IMR-90 (cell line): ENCODE measurements around the gene C5orf63. TPM values are rescaled to one million over a fixed set of nuclear protein-coding genes. Genes with fewer than 3 reads are reported as not detected.

ENCODE experiments used
- ATAC-seq: fragments of 200-7000 bp; cut with Tn5 transposase; 2 replicates; pipeline ENCODE4 v1.9.1; 2020; ENCODE audit warnings: low read depth, mild to moderate bottlenecking, moderate library complexity
- BruUV-seq: library from RNA; stranded (reverse); fragments of 400-500 nt; replicated peaks from 2 replicates; lab custom pipeline; 2021; lab: Mats Ljungman, UMichigan
- CTCF ChIA-PET: fragments of 300-600 bp; formaldehyde crosslinking; extraction: SDS; loops from one replicate; lab custom pipeline; 2021; ENCODE audit warnings: antibody characterized with exemption; lab: Yijun Ruan, JAX
- POLR2A ChIA-PET: fragments of 300-600 bp; sonication (Branson Sonifier 250); formaldehyde crosslinking; loops from one replicate; lab custom pipeline; 2022; ENCODE audit warnings: antibody characterized with exemption; ENCODE audit not compliant: unreplicated experiment; lab: Charles Lee
- DNase-seq: peaks from one replicate; pipeline ENCODE4 v3.0.0; 2013
- H2AFZ ChIP-seq: replicated peaks from 2 replicates; pipeline ENCODE3; 2013; ENCODE audit warnings: low read length, mild to moderate bottlenecking; ENCODE audit not compliant: poor library complexity
- H2AK5ac ChIP-seq: 2 replicates; pipeline ENCODE4 v1.6.1; 2013; ENCODE audit warnings: low read depth, low read length, inconsistent platforms
- H2AK9ac ChIP-seq: replicated peaks from 2 replicates; pipeline ENCODE3; 2013; ENCODE audit warnings: mild to moderate bottlenecking, low read depth, low read length, moderate library complexity; ENCODE audit not compliant: poor library complexity
- H2BK120ac ChIP-seq: 2 replicates; pipeline ENCODE4 v1.6.1; 2013; ENCODE audit warnings: low read depth, low read length, inconsistent platforms
- H2BK15ac ChIP-seq: 3 replicates; pipeline ENCODE4 v1.6.1; 2013; ENCODE audit warnings: low read depth, low read length, inconsistent platforms
- H2BK20ac ChIP-seq: 2 replicates; pipeline ENCODE4 v1.6.1; 2013; ENCODE audit warnings: low read depth, mild to moderate bottlenecking, inconsistent platforms, low read length, moderate library complexity
- H2BK5ac ChIP-seq: 2 replicates; pipeline ENCODE4 v1.6.1; 2013; ENCODE audit warnings: mild to moderate bottlenecking, low read depth, low read length, inconsistent platforms; ENCODE audit not compliant: poor library complexity, severe bottlenecking
- H3K14ac ChIP-seq: replicated peaks from 2 replicates; pipeline ENCODE4 v1.6.1; 2013; ENCODE audit warnings: low read depth, low read length, inconsistent platforms
- H3K18ac ChIP-seq: 2 replicates; pipeline ENCODE4 v1.6.1; 2013; ENCODE audit warnings: low read depth, low read length, control low read depth
- H3K23ac ChIP-seq: 2 replicates; pipeline ENCODE4 v1.6.1; 2013; ENCODE audit warnings: low read depth, low read length, inconsistent platforms
- H3K27ac ChIP-seq: 2 replicates; pipeline ENCODE4 v1.5.1; 2013; ENCODE audit warnings: mild to moderate bottlenecking, control low read depth, low read length; ENCODE audit not compliant: insufficient read depth
- H3K27me3 ChIP-seq: 2 replicates; pipeline ENCODE4 v1.6.1; 2013; ENCODE audit warnings: low read length; ENCODE audit not compliant: control insufficient read depth, insufficient read depth
- H3K36me3 ChIP-seq: 2 replicates; pipeline ENCODE4 v1.6.1; 2013; ENCODE audit warnings: low read length, mixed read lengths; ENCODE audit not compliant: control insufficient read depth, insufficient read depth
- H3K4ac ChIP-seq: 2 replicates; pipeline ENCODE4 v1.6.1; 2013; ENCODE audit warnings: low read depth, low read length, inconsistent platforms
- H3K4me1 ChIP-seq: 2 replicates; pipeline ENCODE4 v1.6.1; 2013; ENCODE audit warnings: low read length, mixed read lengths; ENCODE audit not compliant: control insufficient read depth, insufficient read depth
- H3K4me2 ChIP-seq: 2 replicates; pipeline ENCODE4 v1.6.1; 2013; ENCODE audit warnings: low read depth, mild to moderate bottlenecking, control low read depth, low read length, moderate library complexity
- H3K4me3 ChIP-seq: 2 replicates; pipeline ENCODE4 v1.5.1; 2013; ENCODE audit warnings: low read depth, mild to moderate bottlenecking, control low read depth, low read length, moderate library complexity; ENCODE audit not compliant: insufficient read depth
- H3K56ac ChIP-seq: 2 replicates; pipeline ENCODE4 v1.6.1; 2013; ENCODE audit warnings: low read length, inconsistent platforms; ENCODE audit not compliant: insufficient read depth; ENCODE audit errors: extremely low read depth
- H3K79me1 ChIP-seq, 2 experiments: 2 replicates each; pipeline ENCODE4 v1.6.1; 2013; ENCODE audit warnings: low read length in 2 of 2, inconsistent platforms in 1 of 2, low read depth in 1 of 2
- H3K9ac ChIP-seq: 2 replicates; pipeline ENCODE4 v1.6.1; 2013; ENCODE audit warnings: low read depth, low read length, control low read depth
- H3K9me1 ChIP-seq: 2 replicates; pipeline ENCODE4 v1.6.1; 2013; ENCODE audit warnings: low read length, inconsistent platforms; ENCODE audit not compliant: insufficient read depth
- H3K9me3 ChIP-seq: 2 replicates; pipeline ENCODE4 v1.6.1; 2013; ENCODE audit warnings: low read length; ENCODE audit not compliant: control insufficient read depth, insufficient read depth
- H4K20me1 ChIP-seq: 2 replicates; pipeline ENCODE4 v1.6.1; 2013; ENCODE audit warnings: low read length, inconsistent platforms; ENCODE audit not compliant: insufficient read depth
- H4K5ac ChIP-seq: 2 replicates; pipeline ENCODE4 v1.6.1; 2013; ENCODE audit warnings: mild to moderate bottlenecking, low read depth, low read length, control low read depth
- H4K8ac ChIP-seq, 2 experiments: 2 replicates each; pipeline ENCODE4 v1.6.1; 2013; ENCODE audit warnings: low read depth in 2 of 2, low read length in 2 of 2, control low read depth in 1 of 2, inconsistent platforms in 1 of 2
- H4K91ac ChIP-seq: 2 replicates; pipeline ENCODE4 v1.6.1; 2013; ENCODE audit warnings: low read depth, low read length, inconsistent platforms; ENCODE audit not compliant: insufficient read depth
- BHLHE40 ChIP-seq: fragments of 150-350 bp; IDR thresholded peaks from 2 replicates; pipeline ENCODE4 v1.6.1; 2016; ENCODE audit warnings: mild to moderate bottlenecking, low read depth, low read length
- CEBPB ChIP-seq: IDR thresholded peaks from 2 replicates; pipeline ENCODE4 v1.6.1; 2012; ENCODE audit warnings: low read depth, low read length, improper control_type of control experiment
- CHD1 ChIP-seq: IDR thresholded peaks from 2 replicates; pipeline ENCODE4 v1.6.1; 2012; ENCODE audit warnings: low read depth, low read length, improper control_type of control experiment
- CTCF ChIP-seq: conservative IDR thresholded peaks from 2 replicates; pipeline ENCODE4 v1.5.1; 2012; ENCODE audit warnings: mild to moderate bottlenecking, low read depth, low read length, improper control_type of control experiment
- FOS ChIP-seq: fragments of 150-350 bp; IDR thresholded peaks from 2 replicates; pipeline ENCODE4 v1.6.1; 2016; ENCODE audit warnings: low read depth, low read length
- MAFK ChIP-seq: IDR thresholded peaks from 2 replicates; pipeline ENCODE4 v1.6.1; 2012; ENCODE audit warnings: low read depth, low read length, improper control_type of control experiment
- MAZ ChIP-seq: IDR thresholded peaks from 2 replicates; pipeline ENCODE4 v1.6.1; 2012; ENCODE audit warnings: low read depth, mild to moderate bottlenecking, low read length, improper control_type of control experiment, moderate library complexity, borderline replicate concordance
- MXI1 ChIP-seq: IDR thresholded peaks from 2 replicates; pipeline ENCODE4 v1.6.1; 2012; ENCODE audit warnings: low read depth, mild to moderate bottlenecking, low read length, moderate library complexity, borderline replicate concordance
- NFE2L2 ChIP-seq: fragments of 150-350 bp; IDR thresholded peaks from 2 replicates; pipeline ENCODE4 v1.6.1; 2016; ENCODE audit warnings: low read depth, mild to moderate bottlenecking, low read length
- POLR2A ChIP-seq: IDR thresholded peaks from 2 replicates; pipeline ENCODE4 v1.6.1; 2012; ENCODE audit warnings: mild to moderate bottlenecking, low read depth, low read length
- RAD21 ChIP-seq: IDR thresholded peaks from 2 replicates; pipeline ENCODE4 v1.6.1; 2012; ENCODE audit warnings: low read length, improper control_type of control experiment
- RCOR1 ChIP-seq: IDR thresholded peaks from 2 replicates; pipeline ENCODE4 v1.6.1; 2012; ENCODE audit warnings: mild to moderate bottlenecking, low read length, improper control_type of control experiment; ENCODE audit not compliant: insufficient replicate concordance
- RFX5 ChIP-seq: IDR thresholded peaks from 2 replicates; pipeline ENCODE4 v1.8.0; 2012; ENCODE audit warnings: low read depth, mild to moderate bottlenecking, low read length, moderate library complexity
- SMC3 ChIP-seq: fragments of 150-350 bp; IDR thresholded peaks from 2 replicates; pipeline ENCODE4 v1.6.1; 2016; ENCODE audit warnings: low read depth, mild to moderate bottlenecking, antibody characterized with exemption, low read length, moderate library complexity
- WGBS, 2 experiments: methylation state at CpG; one replicate each; pipeline versions ENCODE4 v1.1.5 to v1.1.7; 2013; ENCODE audit warnings: missing lambda C conversion rate in 2 of 2; ENCODE audit not compliant: insufficient read length in 1 of 2; ENCODE audit errors: extremely low coverage in 2 of 2; 5-methylcytosine and 5-hydroxymethylcytosine counted together
- dilution Hi-C: fragments of 300-500 bp; cut with HindIII; formaldehyde crosslinking; loops from one replicate; pipeline ENCODE4 v1.14.3; 2018; ENCODE audit warnings: low sequenced_read_pairs; ENCODE audit not compliant: unreplicated experiment
- in situ Hi-C: fragments of 300-500 bp; cut with MboI; formaldehyde crosslinking; loops from 3 replicates; pipeline ENCODE4 v1.14.3; 2019; ENCODE audit warnings: low sequenced_read_pairs, inconsistent platforms, mixed read lengths
- intact Hi-C: fragments of 100-400 bp; cut with micrococcal nuclease; formaldehyde crosslinking; loops from 2 replicates; pipeline ENCODE4 v1.10.0; 2022
- polyA plus RNA-seq, 3 experiments: library from polyadenylated mRNA; depleted of rRNA; stranded (reverse); fragments of >200 nt; gene quantifications; 2 replicates each; pipeline ENCODE4 v1.2.3, GENCODE V29; 2012; ENCODE audit warnings: low replicate concordance in 1 of 3
- total RNA-seq: library from RNA; depleted of rRNA; stranded (reverse); fragments of >200 nt; gene quantifications from 2 replicates; pipeline ENCODE4 v1.2.3, GENCODE V29; 2012
- TF ChIP-seq, protein P1 (sequence below): fragments of 150-350 bp; IDR thresholded peaks from 2 replicates; pipeline ENCODE4 v1.6.1; 2016; ENCODE audit warnings: low read depth, mild to moderate bottlenecking, low read length, moderate library complexity, borderline replicate concordance
- TF ChIP-seq, protein P2 (sequence below): fragments of 150-350 bp; IDR thresholded peaks from 2 replicates; pipeline ENCODE4 v1.6.1; 2017; ENCODE audit warnings: mild to moderate bottlenecking, antibody characterized with exemption, low read length, low read depth

Gene C5orf63
- total and polyA plus RNA-seq, 2 of the 4 experiments (the other 2 are of a cell fraction): 0.72 to 1.1 TPM

DNA sequence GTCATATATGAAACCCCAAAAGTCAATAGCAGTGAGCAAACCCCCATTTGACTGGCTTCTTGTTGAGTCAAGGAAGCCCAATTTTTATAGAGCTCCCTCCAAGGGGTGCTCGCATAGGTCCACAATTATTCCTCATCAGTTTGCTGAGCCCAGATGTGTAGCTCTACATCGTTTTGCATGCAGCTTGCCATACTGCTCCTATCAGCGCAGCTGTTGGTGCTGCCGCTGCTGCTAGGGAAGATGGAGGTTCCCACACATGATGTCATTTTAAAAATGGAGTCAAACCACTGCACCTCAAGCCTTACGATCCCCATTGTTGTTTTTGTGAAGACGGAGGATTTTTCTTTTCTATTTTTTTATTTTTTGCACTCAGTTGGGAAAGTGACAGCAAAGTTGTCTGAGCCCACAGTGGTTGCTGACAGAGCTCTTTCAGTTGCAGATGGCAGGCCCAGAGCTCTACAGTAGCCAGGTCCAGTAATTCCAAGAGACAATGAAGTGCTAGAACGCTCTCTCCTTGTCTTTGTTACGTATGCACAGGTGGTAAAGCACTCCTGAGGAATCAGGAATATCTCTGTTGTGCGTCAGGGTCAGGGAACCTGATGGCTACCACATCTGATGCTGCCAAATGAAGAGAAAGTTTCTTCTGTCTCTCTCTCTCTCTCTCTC, 23.2 kb upstream of the C5orf63 start:
- Histone ChIP-seq H3K56ac (no peak overlapping the region), H3K79me1 (no peaks in the 10 kb centered on the region), H3K23ac (no peak overlapping the region), H3K9me3 (no peaks in the 10 kb centered on the region), H2AK9ac (no peak overlapping the region), H2BK5ac (no peak overlapping the region), H3K4ac (no peak overlapping the region), H3K4me3 (no peak overlapping the region), H3K27ac (no peak overlapping the region), H3K27me3 (no peaks in the 10 kb centered on the region; the same call in 1 of the 2 replicates), H3K18ac (no peak overlapping the region), H3K4me2 (no peak overlapping the region), H2BK20ac (no peak overlapping the region), H4K8ac (no peak overlapping the region), H2AK5ac (no peak overlapping the region), H3K9me1 (peaks cover 5% of the 10 kb centered on the region; the same call in 1 of the 2 replicates), H2BK120ac (no peak overlapping the region), H3K36me3 (no peaks in the 10 kb centered on the region), H2BK15ac (no peak overlapping the region), H4K5ac (no peak overlapping the region), H4K20me1 (no peaks in the 10 kb centered on the region), H4K91ac (no peak overlapping the region), H3K4me1 (peaks cover 4% of the 10 kb centered on the region), H2AFZ (no peak overlapping the region), H3K9ac (no peak overlapping the region), H3K14ac (no peak overlapping the region)
- ChIA-PET POLR2A (no interaction called here), CTCF (no interaction called here)
- WGBS, 2 experiments: 60% methylated on average over 1 of the region's 9 CpGs; no CpG with 5 or more reads in 1 of the 2 experiments
- in situ Hi-C loops (no loop called here), dilution Hi-C loops (no loop called here), intact Hi-C loops (no loop called here)
- ATAC-seq (no peak), DNase-seq (no peak)
- BruUV-seq: no TSS peak
- TF ChIP-seq MAZ (no peak), CEBPB (no peak), POLR2A (no peak), RFX5 (no peak), MXI1 (no peak), MAFK (no peak), SMC3 (no peak), BHLHE40 (no peak), CTCF (no peak), NFE2L2 (no peak), CHD1 (no peak), RAD21 (no peak), FOS (no peak), RCOR1 (no peak)
- TF ChIP-seq, protein P1, sequence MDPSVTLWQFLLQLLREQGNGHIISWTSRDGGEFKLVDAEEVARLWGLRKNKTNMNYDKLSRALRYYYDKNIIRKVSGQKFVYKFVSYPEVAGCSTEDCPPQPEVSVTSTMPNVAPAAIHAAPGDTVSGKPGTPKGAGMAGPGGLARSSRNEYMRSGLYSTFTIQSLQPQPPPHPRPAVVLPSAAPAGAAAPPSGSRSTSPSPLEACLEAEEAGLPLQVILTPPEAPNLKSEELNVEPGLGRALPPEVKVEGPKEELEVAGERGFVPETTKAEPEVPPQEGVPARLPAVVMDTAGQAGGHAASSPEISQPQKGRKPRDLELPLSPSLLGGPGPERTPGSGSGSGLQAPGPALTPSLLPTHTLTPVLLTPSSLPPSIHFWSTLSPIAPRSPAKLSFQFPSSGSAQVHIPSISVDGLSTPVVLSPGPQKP: no peak
- TF ChIP-seq, protein P2, sequence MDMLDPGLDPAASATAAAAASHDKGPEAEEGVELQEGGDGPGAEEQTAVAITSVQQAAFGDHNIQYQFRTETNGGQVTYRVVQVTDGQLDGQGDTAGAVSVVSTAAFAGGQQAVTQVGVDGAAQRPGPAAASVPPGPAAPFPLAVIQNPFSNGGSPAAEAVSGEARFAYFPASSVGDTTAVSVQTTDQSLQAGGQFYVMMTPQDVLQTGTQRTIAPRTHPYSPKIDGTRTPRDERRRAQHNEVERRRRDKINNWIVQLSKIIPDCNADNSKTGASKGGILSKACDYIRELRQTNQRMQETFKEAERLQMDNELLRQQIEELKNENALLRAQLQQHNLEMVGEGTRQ: no peak
